HCT116 (cell line): ENCODE results near the gene TMEM129. TPM values are rescaled to one million over a fixed set of nuclear protein-coding genes. Genes with fewer than 3 reads are reported as not detected.

Source experiments
- ATAC-seq: fragments of 200-7000 bp; cut with Tn5 transposase; 2 replicates; pipeline ENCODE4 v1.9.1; 2020; ENCODE audit warnings: mild to moderate bottlenecking, moderate library complexity
- BruUV-seq: library from RNA; stranded (reverse); fragments of 400-500 nt; replicated peaks from 2 replicates; lab custom pipeline; 2021; lab: Mats Ljungman, UMichigan
- CTCF ChIA-PET: fragments of 300-600 bp; sonication (Branson Sonifier 250); formaldehyde crosslinking; loops from one replicate; lab custom pipeline; 2021; ENCODE audit warnings: antibody characterized with exemption; lab: Charles Lee
- POLR2A ChIA-PET: fragments of 300-600, 350-600 bp; sonication (Branson Sonifier 250); formaldehyde crosslinking; loops from one replicate; lab custom pipeline; 2021; ENCODE audit warnings: antibody characterized with exemption; lab: Charles Lee
- RAD21 ChIA-PET, 2 experiments: fragments of 300-600 bp; sonication (Branson Sonifier 250); formaldehyde crosslinking; loops; one replicate each; lab custom pipeline; 2023; ENCODE audit warnings: low total read pairs in 2 of 2; ENCODE audit not compliant: uncharacterized antibody in 2 of 2, unreplicated experiment in 2 of 2, low non-redundant PET in 1 of 2; lab: Charles Lee
- DNase-seq: peaks from one replicate; pipeline ENCODE4 v3.0.0-alpha.2; 2010; ENCODE audit warnings: low read depth, low spot score
- H2AFZ ChIP-seq: fragments of 200-600 bp; shearing (Covaris generic), sonication (generic); 2 replicates; pipeline ENCODE4 v1.6.1; 2017; ENCODE audit warnings: low read depth, mixed run types, mixed read lengths, antibody characterized with exemption, low read length; ENCODE audit not compliant: poor library complexity, severe bottlenecking
- H3K27ac ChIP-seq: 2 replicates; pipeline ENCODE4 v1.5.1; 2012; ENCODE audit warnings: low read depth, low read length
- H3K27me3 ChIP-seq: fragments of 200-600 bp; sonication (generic); 2 replicates; pipeline ENCODE4 v1.6.1; 2016; ENCODE audit warnings: mixed run types, low read length, mixed read lengths; ENCODE audit not compliant: insufficient read depth
- H3K36me3 ChIP-seq, 2 experiments: fragments of 200-500 bp in 1 of 2; fragments of 200-600 bp in 1 of 2; sonication (Bioruptor generic) in 1 of 2; sonication (generic) in 1 of 2; 2 replicates each; pipeline versions ENCODE4 v1.5.1 to v1.6.1; 2014 to 2016; ENCODE audit warnings: low read length in 2 of 2, inconsistent platforms in 1 of 2, mixed read lengths in 1 of 2, mixed run types in 1 of 2; ENCODE audit not compliant: insufficient read depth in 2 of 2, control insufficient read depth in 1 of 2
- H3K4me1 ChIP-seq, 2 experiments: fragments of 200-600 bp in 1 of 2; sonication (generic) in 1 of 2; 2 replicates each; pipeline versions ENCODE4 v1.5.1 to v1.6.1; 2012 to 2017; ENCODE audit warnings: low read length in 2 of 2, inconsistent platforms in 1 of 2, mild to moderate bottlenecking in 1 of 2, mixed read lengths in 1 of 2, mixed run types in 1 of 2, moderate library complexity in 1 of 2; ENCODE audit not compliant: insufficient read depth in 2 of 2, control insufficient read depth in 1 of 2
- H3K4me2 ChIP-seq: fragments of 200-600 bp; sonication (generic); 2 replicates; pipeline ENCODE4 v1.6.1; 2017; ENCODE audit warnings: mixed run types, low read length, mixed read lengths
- H3K4me3 ChIP-seq, 2 experiments: fragments of 200-600 bp in 1 of 2; sonication (generic) in 1 of 2; replicated peaks in 1 of 2; 2 replicates each; pipeline ENCODE4 v1.5.1; 2011 to 2016; ENCODE audit warnings: low read length in 2 of 2, control low read depth in 1 of 2, low read depth in 1 of 2, mild to moderate bottlenecking in 1 of 2, mixed read lengths in 1 of 2, mixed run types in 1 of 2
- H3K79me2 ChIP-seq: fragments of 200-600 bp; sonication (generic); 2 replicates; pipeline ENCODE4 v1.6.1; 2017; ENCODE audit warnings: mild to moderate bottlenecking, mixed run types, low read length, moderate library complexity, mixed read lengths; ENCODE audit not compliant: insufficient read depth
- H3K9ac ChIP-seq: fragments of 200-600 bp; sonication (generic); 2 replicates; pipeline ENCODE4 v1.6.1; 2016; ENCODE audit warnings: low read length, mixed read lengths
- H3K9me2 ChIP-seq: fragments of 200-600 bp; sonication (generic), shearing (Covaris generic); 2 replicates; pipeline ENCODE4 v1.6.1; 2017; ENCODE audit warnings: mixed run types, mild to moderate bottlenecking, moderate library complexity; ENCODE audit not compliant: insufficient read depth
- H3K9me3 ChIP-seq, 2 experiments: fragments of 200-500 bp in 1 of 2; fragments of 200-600 bp in 1 of 2; sonication (Bioruptor generic) in 1 of 2; sonication (generic) in 1 of 2; 2 replicates each; pipeline ENCODE4 v1.6.1; 2014 to 2017; ENCODE audit warnings: low read length in 2 of 2, mixed read lengths in 2 of 2, inconsistent platforms in 1 of 2, low read depth in 1 of 2, mild to moderate bottlenecking in 1 of 2, mixed run types in 1 of 2, moderate library complexity in 1 of 2; ENCODE audit not compliant: control insufficient read depth in 1 of 2, insufficient read depth in 1 of 2
- H4K20me1 ChIP-seq: fragments of 200-600 bp; sonication (generic), shearing (Covaris generic); 2 replicates; pipeline ENCODE4 v1.6.1; 2017; ENCODE audit warnings: mixed run types, mild to moderate bottlenecking, moderate library complexity; ENCODE audit not compliant: insufficient read depth
- SIN3A ChIP-seq: IDR thresholded peaks from 2 replicates; pipeline ENCODE4 v1.6.1; 2012; ENCODE audit warnings: low read depth
- SP1 ChIP-seq: IDR thresholded peaks from 2 replicates; pipeline ENCODE4 v1.6.1; 2012; ENCODE audit warnings: low read depth
- TCF7L2 ChIP-seq: IDR thresholded peaks from 2 replicates; pipeline ENCODE4 v1.7.0; 2011; ENCODE audit warnings: borderline replicate concordance, inconsistent platforms; ENCODE audit not compliant: insufficient read depth, insufficient read length; ENCODE audit errors: extremely low read depth
- ZBTB33 ChIP-seq: IDR thresholded peaks from 2 replicates; pipeline ENCODE4 v1.6.1; 2011; ENCODE audit warnings: mild to moderate bottlenecking, low read length, moderate library complexity; ENCODE audit not compliant: insufficient replicate concordance; ENCODE audit errors: extremely low read depth
- intact Hi-C: fragments of 100-400 bp; cut with micrococcal nuclease; formaldehyde crosslinking; loops from 2 replicates; pipeline ENCODE4 v1.10.0; 2022
- total RNA-seq: library from RNA; stranded (reverse); gene quantifications from one replicate; pipeline ENCODE4 v1.2.1, GENCODE V29; 2021; ENCODE audit not compliant: unreplicated experiment

Gene TMEM129
- total RNA-seq, 1 experiment from 2014 or later = 29.4 TPM

- Histone ChIP-seq H3K27me3 (no peaks in the 10 kb centered on the region), H3K9me2 (no peaks in the 10 kb centered on the region), H3K9me3 (no peaks in the 10 kb centered on the region), H3K9ac (no peak overlapping the region), H3K27ac (peak overlapping the region; percentile 40; the same call in 1 of the 2 replicates), H3K36me3 (peaks cover 11 to 12% of the 10 kb centered on the region in 2 experiments; a peak in 3 of 4 replicates), H4K20me1 (peaks cover 4% of the 10 kb centered on the region; the same call in 1 of the 2 replicates), H3K4me1 (peaks cover 8 to 23% of the 10 kb centered on the region in 2 experiments; a peak in 3 of 4 replicates), H2AFZ (no peak overlapping the region), H3K4me2 (no peak overlapping the region), H3K4me3 (no peak overlapping the region), H3K79me2 (no peaks in the 10 kb centered on the region; the same call in 1 of the 2 replicates)
- ATAC-seq (no peak), DNase-seq (no peak)
- BruUV-seq = no TSS peak
- ChIA-PET CTCF (no interaction called here), POLR2A (no interaction called here), RAD21 (no interaction called here)
- no peak for TF ChIP-seq TCF7L2
- TF ChIP-seq ZBTB33 = no peak
- TF ChIP-seq SP1 = no peak
- TF ChIP-seq SIN3A = no peak
- intact Hi-C loops = no loop called here
These were observed 34.6 kb downstream of the TMEM129 start for GRCh38 chr4:1686440-1687036.
